GM13977 (cell line): ENCODE results near the gene PLIN5.

Source experiments
- DNase-seq: peaks from one replicate; pipeline ENCODE4 v3.0.0; 2012; ENCODE audit warnings: low spot score
- CTCF ChIP-seq: IDR thresholded peaks from 2 replicates; pipeline ENCODE4 v1.5.1; 2012; ENCODE audit warnings: mild to moderate bottlenecking, control low read depth; ENCODE audit not compliant: insufficient read depth; ENCODE audit errors: extremely low read depth, missing control alignments
- in situ Hi-C: fragments of 300-500 bp; cut with MboI; formaldehyde crosslinking; loops from one replicate; pipeline ENCODE4 v1.12.0; 2022; ENCODE audit warnings: low sequenced_read_pairs, low pct_unique_long_range_greater_than_20kb, mixed read lengths, inconsistent platforms; ENCODE audit not compliant: unreplicated experiment

PLIN5 gene

GRCh38 chr19:4521888-4522242, 13.2 kb downstream of the PLIN5 start:
- in situ Hi-C loops = loop anchor here (10.0 kb wide), 1 partner anchor 247 kb away; the partner anchor contains the start of gene SHD
- TF ChIP-seq CTCF = no peak
- DNase-seq = no peak

GRCh38 chr19:4521170-4521887, 13.7 kb downstream of the PLIN5 start:
- TF ChIP-seq CTCF = no peak
- in situ Hi-C loops = loop anchor here (10.0 kb wide), 1 partner anchor 247 kb away; the partner anchor contains the start of gene SHD
- no peak for DNase-seq

- TF ChIP-seq CTCF = no peak
- in situ Hi-C loops = loop anchor here (10.0 kb wide), 1 partner anchor 245 kb away; the partner anchor contains the start of gene SHD
- DNase-seq = no peak
Measured at GRCh38 chr19:4519521-4520277, 15.3 kb downstream of the PLIN5 start.

GRCh38 chr19:4519172-4519496, 15.9 kb downstream of the PLIN5 start:
- in situ Hi-C loops = no loop called here
- TF ChIP-seq CTCF = no peak
- DNase-seq = no peak

GRCh38 chr19:4518345-4519171, 16.5 kb downstream of the PLIN5 start, which contains the start of gene PLIN4:
Gene PLIN4, minus strand, starts transcription at chr19:4518486. Its CDS starts 214 bp downstream, at chr19:4518272.
- in situ Hi-C loops = no loop called here
- DNase-seq = no peak
- no peak for TF ChIP-seq CTCF

GRCh38 chr19:4517451-4518057, 17.5 kb downstream of the PLIN5 start:
- in situ Hi-C loops = no loop called here
- DNase-seq = no peak
- no peak for TF ChIP-seq CTCF
